Left hindlimb (tissue), 1 donor: Measurements from ENCODE around the gene MYLK.
A peak's percentile ranks its signal among the peaks of the same experiment; 100 is the strongest.

Experiments
- DNase-seq: peaks from one replicate; pipeline ENCODE4 v3.0.0-alpha.2; 2018

Gene MYLK

DNA sequence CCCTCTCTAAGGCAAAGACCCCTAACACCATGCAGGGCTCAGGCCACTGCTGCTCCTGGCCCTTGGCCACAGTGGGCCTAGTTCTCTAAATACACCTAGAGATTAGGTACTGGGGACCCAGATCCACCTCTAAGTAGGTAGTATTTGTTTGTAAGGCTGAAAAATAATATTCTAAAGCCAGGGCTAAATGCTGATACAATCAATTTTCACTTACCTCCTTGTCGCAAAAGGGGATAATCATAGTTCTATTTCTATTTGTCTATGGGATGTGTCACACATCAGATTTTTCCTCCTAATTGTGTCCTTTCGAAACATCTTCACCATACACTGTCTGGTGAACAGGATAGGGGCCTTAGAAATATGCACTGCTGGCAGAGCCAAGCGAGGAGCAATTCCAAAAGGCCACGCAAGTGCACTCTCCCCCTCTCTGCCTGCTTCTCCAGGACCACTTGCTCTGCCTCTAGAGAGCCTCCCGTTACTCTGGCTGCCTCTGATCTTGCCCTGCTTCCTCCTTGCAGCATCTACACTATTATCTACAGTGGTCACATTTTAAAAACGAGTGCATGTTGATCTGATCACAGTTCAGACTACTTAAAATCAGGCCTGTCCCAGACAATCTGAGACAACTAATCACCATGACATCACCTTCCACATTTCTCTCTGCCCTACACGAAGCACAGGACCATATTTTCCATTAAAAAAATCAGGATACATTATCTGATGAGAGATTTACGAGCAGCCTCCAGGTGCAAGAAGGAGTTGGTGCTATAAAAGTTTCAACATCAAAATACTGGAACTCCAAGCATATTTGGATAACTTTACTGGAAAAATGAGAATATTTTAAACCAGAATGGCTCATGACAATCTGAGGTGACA lies 115.4 kb downstream of the MYLK start:
- no peak for DNase-seq

DNA sequence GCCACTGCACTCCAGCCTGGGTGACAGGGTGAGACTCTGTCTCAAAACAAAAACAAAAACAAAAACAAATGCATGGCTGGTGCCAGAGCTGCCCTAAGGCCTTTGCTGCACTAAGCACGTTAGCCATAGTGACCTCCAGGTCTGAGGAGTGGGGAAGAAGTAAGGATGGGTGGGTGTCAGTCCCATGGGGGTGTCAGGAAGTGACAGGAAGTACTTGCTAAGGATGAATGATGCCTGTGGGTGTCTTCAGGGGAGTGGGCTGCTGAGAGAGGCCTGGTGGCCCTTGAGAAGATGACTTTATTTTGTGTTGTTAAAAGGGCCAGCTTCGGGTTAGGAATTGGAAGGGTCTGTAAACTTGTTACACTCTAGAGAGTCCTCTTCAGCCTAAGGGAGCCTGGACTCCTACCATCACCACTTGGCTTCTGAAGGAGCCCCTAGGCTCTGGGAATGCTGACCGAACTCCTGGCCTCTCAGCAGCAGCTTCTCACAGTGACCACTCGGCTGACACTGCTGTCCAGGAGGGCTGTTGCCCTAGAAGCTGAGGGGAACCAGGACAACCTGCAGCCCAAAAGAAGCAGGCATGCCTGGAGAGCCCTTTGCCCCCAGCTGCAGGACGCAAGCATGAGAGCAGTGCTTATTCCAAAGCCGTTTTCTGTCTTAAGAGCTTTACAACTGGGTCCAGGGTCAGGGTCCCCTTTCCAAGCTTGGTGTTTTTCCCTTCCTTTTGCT lies 116.4 kb downstream of the MYLK start:
- DNase-seq = no peak

- no peak for DNase-seq
These were observed 117.1 kb downstream of the MYLK start for GRCh38 chr3:123767009-123767372.

GRCh38 chr3:123766193-123767008 lies 117.7 kb downstream of the MYLK start:
- no peak for DNase-seq

- no peak for DNase-seq
These were observed 118.5 kb downstream of the MYLK start for GRCh38 chr3:123765475-123766128.

- DNase-seq = no peak
These were observed 119.5 kb downstream of the MYLK start for GRCh38 chr3:123764647-123765046.

DNA sequence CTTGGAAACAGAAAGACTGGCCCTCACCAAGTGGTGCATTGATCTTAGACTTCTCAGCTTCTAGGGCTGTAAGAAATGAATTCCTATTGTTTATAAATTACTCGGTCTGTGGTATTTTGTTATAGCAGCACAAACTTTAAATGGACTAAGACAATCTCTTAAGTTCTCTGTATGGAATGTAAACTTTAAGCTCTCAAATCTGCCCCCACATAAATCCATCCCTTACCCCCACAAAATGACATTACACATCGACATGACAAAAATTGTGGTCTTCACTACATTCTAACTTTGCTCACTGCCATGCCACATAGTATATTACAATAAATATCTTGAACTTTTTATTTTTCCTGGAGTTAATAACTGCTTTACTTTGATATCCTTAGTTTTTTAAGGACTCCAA lies 121.3 kb downstream of the MYLK start:
- DNase-seq = no peak

GRCh38 chr3:123760817-123761216 lies 123.3 kb downstream of the MYLK start:
- DNase-seq = no peak

GRCh38 chr3:123759871-123760270 lies 124.3 kb downstream of the MYLK start:
- no peak for DNase-seq

DNA sequence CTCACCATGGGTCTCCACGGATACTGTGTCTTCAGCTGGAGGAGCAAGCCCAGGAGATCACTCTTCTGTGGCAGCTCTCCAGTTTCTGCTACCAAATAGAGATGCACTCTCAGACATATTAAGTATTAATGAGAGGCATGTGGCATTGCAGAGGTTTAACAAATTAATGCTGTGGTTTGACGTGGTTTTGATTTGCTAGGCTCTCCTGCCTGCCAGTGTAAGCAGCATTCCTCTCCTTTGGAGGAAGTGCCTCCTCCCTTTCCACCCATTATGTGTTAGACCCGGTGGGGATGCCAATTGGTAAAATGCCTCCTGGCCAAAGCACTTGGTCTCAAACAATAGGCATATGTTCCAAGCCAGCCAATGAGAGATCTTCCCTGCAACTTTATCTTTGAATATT lies 124.8 kb downstream of the MYLK start:
- DNase-seq = no peak

DNA sequence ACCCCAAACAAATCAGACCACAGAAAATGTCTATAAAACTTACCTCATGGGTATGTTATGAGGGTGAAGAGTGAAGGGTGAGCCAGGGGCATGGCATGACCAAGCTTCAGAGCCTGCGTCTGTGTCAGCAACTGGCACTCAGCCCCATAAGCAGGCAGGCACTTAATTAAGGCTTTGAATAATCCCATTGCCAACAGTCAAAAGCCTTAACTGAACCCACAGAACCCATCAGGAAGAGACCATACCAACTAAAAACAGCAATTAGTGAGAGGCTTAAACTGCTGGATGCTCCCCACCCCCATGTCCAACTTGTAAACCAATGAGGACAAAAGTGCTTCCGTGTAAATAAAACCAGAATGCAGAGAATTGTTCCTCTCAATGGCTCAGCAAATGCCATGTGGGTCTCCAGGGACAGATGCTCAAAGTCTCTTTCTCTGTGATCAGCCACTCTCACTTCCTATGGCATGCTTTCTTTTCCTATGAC lies 126.0 kb downstream of the MYLK start:
- DNase-seq = no peak

DNA sequence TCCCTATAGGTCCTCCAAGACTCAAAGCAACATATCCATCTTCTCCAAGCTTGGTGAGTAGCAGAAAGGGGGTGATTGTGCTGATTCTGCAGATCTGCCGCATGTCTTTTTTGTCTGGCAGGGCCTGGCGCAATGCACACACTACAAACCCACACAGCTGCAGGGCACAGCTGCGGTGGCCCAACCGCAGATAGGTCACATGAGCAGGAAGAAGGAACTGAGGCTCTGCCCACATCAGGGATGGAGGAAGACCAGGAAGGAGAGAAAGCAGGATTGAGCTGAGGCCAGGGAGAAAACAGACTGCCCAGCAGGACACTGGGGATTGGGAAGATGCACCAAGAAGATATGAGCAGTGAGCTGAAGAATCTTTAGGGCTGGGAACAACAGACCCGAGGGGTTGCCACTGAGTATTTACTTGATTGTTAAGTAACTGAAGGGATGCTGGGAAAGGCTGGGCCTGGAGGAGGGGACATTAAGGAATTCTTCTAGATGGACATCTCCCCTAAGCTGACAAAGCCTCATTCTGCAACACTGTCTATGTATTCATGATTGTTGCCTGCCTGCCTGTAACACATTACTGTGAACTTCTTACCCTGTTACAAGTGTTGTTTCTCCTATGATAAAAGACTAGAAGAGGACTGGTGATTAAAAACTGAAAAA lies 126.7 kb downstream of the MYLK start:
- peak; percentile 73 for DNase-seq

- DNase-seq = no peak
These were observed 128.6 kb downstream of the MYLK start for GRCh38 chr3:123755501-123755900.

DNA sequence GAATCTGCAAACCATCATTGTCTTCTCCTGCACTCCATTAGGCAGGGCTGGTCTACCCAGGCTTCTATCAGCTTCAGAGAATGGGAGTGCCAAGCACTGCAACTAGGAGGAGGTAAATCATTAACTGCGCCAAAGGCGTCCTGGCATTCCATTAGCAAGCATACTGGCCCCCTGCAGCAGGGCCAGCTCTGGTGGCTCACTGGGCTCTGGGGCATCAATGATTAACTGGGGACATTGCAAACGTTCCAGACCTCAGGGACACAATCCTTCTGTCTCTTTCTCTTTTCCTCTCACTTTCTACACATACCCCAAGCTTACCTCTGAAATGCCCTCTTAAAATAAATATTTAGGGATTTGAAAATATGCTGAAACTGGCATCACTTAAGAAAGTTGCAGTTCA lies 129.0 kb downstream of the MYLK start:
- no peak for DNase-seq

GRCh38 chr3:123753286-123753685 lies 130.8 kb downstream of the MYLK start:
- DNase-seq = no peak

DNA sequence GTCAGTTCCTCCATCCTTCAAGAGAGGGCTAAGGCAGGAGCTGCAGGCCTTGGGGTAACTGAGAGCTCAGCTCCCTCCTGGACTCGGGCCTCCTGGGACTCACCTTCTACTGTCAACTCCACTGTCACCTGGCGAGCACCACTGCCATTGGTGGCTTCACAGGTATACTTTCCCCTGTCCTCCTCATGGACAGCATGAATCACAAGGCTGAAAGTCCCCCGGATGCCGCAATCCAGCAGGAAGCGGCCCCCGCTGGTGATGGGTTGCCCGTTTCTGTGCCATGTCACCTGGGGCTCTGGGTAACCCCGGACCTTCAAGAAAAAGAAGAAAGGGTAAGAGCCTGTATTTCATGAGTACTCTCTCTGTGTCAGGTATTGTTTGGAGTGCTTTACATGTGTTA lies 131.9 kb downstream of the MYLK start:
- DNase-seq = no peak

DNA sequence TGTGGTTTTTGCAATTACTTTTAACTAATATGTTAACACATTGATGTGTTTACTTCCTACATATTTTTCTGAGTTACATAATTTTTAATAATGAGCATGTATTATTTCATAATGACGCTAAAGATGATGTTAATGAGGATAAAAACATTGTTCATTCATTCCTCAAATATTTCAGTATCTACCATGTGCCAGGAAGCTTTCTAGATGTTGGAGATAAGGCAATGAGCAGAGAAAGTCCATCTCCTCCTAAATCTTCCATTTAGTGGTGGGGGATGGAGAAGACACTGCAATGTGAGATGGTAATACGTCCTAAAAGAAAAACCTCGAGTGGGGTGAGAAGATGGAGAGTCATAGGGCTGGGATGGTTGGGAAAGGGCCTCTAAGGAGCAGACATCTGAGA lies 132.7 kb downstream of the MYLK start:
- DNase-seq = no peak

DNA sequence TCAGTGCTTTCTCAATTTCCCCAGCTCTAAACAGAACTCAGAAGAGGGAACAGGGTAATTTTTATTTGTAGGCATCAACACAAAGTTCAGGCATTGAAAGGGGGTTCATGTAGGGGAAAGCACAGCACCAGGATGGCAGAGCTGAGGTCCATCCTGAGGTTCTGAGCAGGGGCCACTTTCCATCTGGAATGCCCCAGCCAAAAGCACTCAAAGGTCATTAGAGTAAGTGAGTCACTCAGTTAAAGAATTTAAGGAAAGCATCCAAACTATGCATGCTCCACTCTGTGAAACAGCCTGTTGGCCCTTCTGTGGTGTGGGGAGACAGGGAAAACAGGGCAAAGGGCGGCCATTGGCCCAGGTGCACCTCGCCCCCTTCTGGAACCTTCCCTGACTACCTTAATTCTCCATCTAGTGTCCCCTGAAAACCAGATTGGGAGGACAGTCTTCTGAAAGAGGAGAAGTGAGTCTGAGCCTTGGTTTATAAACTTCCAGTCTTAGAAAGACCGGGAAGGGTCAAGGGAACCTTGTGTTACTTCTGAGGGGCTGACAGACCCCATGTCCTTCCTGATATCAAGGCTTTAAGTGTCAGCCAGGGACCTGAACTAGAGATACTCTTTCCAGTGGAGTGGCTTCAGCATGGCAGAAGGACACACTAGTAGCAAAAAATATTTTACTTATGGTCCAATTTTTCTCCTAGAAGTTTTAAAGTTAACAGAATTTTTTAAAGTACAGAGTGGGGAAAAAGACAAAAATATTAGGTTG lies 133.3 kb downstream of the MYLK start:
- DNase-seq = no peak

DNA sequence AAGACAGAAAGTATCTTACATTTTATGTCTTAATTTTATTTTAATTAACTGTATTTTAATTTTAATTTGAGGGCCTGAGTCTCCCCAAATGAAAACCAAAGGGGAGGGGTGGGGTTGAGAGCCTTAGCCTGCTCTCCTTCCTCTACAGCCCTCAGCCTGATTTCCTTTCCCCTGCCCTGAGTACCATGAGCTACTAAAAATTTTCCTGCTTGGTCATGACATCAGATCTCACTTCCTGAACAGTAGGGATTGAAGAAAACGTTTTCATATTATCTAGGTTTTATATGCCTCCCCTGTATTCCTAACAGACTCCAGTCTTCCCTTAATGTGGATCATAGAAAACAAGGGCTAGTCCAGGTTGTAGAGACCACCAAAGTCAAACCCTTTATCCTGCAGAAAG lies 133.9 kb downstream of the MYLK start:
- DNase-seq = no peak

DNA sequence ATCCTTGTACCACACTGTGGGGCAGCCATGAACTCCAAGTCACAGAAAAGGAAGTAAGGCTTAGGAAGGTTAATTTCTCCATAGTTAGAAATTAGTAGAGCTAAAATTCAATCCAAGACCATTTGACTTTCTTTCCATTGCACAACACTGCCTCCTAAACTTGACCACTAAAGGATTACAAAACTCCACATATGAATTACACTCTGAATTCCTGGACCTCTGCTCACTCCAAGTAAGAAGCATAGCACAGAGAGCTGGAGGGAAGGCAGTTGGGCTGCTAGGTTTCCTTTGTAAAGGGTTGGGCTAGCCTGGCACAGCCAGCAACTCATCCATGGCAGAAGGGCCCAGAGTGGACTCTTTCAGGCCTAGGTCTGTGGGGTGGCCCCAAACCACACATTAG lies 134.4 kb downstream of the MYLK start:
- no peak for DNase-seq

DNA sequence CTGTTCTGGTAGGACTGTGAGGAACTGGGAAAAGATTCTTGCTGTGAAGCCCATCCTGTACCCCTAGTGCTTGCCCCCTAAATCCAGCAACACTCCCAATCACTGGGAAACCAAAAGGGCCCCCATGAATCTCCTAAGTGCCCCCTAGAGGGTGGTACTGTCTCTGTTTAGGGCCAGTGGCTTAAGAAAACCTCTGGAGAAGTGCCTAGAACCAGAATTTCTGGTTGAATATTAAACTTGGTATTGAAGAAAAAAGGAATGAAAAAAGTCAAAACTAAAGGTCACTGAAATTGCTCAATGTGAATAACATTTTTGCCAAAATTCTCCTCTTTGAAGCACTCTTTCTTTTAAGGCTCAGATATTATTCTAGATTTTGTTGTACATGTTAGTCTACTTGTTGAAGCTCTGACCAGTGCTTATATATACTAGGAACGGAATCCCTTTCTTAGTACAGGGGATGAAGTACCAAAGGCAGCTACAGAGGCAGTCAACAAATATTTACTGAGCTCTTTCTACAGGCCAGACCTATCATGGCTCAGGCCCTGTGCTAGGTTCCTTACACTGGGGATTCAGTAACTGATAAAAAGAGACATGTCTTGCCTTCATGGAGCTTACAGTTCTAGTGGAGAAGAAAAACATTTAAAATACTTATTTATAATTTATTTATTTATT lies 138.8 kb downstream of the MYLK start:
- no peak for DNase-seq
